GM23248 (cell line): ENCODE data around the gene SLC25A26.

Experiments used
- EZH2 ChIP-seq: fragments of 200-600 bp; sonication (generic); IDR thresholded peaks from 2 replicates; pipeline ENCODE4 v1.6.1; 2018; ENCODE audit warnings: antibody characterized with exemption, mild to moderate bottlenecking; ENCODE audit not compliant: insufficient read depth, poor library complexity, severe bottlenecking
- EZH2phosphoT487 ChIP-seq: fragments of 200-600 bp; sonication (generic); IDR thresholded peaks from 2 replicates; pipeline ENCODE4 v1.6.1; 2018; ENCODE audit warnings: antibody characterized with exemption, moderate library complexity, mild to moderate bottlenecking, low read depth; ENCODE audit not compliant: insufficient read depth

DNA sequence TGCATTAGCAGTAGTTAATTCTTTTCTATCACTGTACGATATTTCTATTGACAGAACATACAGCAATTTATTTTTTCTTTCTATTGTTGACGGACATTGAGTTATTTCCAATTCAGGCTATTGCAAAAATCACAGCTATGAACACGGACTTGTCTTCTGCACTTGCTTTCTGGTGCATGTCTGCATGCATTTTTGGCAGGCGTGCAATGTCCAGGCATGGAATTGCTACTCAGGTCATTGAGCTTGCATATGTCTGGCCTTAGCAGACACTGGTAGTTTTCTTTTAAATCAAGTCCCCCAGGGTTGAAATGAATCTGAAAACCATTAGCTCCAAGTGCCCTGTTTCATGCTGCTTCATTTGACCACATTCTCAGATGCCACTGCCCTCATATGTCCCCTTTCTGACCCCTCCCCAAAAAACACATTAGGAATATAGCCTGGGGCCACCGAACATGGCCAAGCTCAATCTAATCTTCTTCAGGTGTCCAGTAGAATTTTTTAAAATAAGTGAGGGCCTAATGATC is 207.2 kb downstream of the SLC25A26 start:
- TF ChIP-seq EZH2phosphoT487, result no peak
- TF ChIP-seq EZH2, result no peak
